Putamen (tissue), 1 donor: ENCODE measurements around the gene CACNG5.
"Not testable (repeated sequence)": the region's sequence is repeated elsewhere in the genome, so short reads cannot be mapped to it uniquely, and the experiment has no call there.

Experiments used
- DNase-seq: peaks from one replicate; pipeline ENCODE4 v3.0.0-alpha.2; 2016; ENCODE audit warnings: low spot score

The CACNG5 gene

DNA sequence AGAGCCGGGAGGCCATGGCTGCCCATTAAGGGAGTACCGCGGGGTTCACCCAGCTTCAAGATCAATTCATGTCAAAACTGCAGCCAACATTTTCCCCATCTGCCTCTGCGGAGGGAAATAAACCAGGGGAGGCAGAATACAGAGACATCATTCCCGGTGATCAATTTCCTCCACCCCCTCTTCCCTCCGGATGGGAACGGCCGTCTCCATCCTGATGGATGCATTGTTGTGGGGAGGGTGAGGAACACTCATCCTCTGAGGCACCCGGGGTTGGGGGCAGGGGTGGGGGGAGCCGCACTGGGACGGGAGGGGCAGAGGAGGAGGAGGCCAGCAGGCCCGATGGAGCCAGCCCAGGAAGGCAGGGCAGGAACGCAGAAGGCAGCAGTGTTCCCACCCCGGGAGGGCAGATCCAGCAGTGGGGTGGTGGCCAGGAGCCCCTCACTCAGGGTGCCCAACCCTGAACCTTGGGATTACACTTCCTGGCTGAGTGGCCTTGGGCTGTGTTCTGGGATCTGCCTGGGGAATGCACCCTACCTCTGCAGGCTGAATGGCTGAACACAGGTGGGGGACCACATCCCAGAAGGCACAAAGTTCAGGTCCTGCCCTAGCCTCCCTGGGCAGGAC is 14.2 kb downstream of the CACNG5 start:
- DNase-seq: no peak

DNA sequence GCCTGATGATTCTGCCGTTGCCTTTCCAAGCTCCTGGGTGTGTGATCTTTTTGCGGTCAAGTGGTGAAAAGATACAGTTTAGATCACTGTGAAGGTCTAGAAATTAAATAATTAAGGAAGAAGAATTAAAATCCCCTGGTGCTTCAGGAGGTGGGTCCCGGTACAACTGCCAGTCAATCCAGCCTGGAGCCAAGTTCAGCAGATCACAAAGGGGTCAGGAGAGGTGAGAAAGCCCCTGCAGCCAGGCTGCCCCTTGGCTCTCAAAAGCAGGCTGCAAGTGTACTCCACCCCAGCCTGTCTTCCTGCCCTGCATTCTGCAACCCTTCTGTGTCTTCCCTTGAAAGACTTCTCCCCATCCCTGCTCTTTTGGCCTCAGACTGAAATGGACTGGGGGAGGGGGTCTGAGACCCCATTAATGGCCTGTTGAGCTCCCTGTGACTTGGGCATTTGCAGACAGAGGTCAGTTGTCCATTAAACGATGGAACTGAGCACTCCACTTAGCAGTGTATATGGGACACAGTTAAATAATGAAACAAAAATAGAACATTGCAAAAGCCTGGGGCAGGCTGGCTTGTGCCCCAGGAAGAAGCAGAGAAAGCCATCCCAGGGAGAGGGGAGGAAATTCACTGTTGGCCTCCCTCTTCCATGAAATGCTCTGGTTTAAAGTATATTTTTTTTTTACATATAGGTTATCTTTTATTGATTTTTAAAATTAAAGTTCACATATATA is 15.1 kb downstream of the CACNG5 start:
- DNase-seq: no peak

DNA sequence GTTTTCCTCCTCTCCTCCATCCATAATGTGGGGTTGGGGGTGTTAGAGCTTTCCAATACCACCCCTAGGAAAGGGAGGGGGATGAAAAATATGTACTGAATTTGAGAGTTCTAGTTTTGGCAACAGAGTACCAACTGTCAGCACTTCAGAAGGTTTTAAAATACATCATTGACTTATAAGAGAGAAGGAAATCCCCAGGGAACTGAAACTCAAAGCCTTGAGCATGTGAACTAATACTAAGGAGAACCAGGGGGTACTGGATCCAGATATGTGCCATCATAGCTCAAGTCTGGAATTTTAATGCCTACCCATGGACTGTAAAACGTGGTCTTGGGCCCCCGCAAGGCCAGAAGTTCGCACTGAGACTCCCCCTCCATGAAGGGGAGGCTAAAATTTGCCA is 15.8 kb downstream of the CACNG5 start:
- no peak for DNase-seq

GRCh38 chr17:66855204-66855603 is 20.3 kb downstream of the CACNG5 start:
- DNase-seq: no peak

DNA sequence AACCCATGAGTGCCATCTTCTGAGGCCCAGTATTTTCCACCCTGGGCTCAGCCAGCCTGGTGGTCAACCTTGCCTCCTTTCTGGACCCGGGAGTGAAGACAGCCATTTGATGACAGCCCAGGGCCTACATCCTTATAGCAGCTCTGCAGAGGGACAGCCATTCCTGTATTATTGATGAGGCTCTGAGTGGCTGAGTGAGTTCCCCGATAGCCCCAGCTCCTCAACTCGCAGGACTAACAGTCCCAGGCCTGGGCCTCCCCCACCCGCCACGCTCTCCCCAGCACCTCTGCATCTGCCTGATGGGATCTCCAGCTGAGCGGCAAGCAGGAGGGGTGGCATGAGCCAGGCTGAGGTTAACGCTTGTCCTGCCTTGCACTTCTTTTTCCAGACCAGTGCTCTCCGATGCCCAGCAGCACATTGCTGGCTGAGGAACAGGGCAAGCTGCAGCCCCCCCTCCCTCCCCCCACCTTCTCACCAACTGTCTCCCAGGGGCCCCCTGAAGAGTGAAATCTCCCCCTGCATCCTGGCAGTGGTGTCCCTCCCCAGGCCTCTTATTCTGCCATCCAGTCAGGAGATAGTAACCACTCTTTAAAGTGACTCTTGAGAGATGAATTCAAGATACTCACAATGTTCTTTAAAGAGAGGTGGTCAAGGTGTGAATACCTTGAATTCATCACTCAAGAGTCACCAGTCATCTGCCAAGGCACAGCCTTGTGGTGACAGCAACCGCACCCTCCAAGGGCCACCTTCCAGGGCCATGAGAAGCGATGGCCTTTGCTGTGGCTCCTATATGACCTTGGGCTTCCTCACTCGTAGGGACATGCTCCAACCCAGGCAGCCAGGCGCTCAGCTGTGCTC is 23.5 kb downstream of the CACNG5 start:
- no peak for DNase-seq

GRCh38 chr17:66859353-66859752 is 24.4 kb downstream of the CACNG5 start:
- no peak for DNase-seq

GRCh38 chr17:66860204-66860603 is 25.3 kb downstream of the CACNG5 start:
- no peak for DNase-seq

DNA sequence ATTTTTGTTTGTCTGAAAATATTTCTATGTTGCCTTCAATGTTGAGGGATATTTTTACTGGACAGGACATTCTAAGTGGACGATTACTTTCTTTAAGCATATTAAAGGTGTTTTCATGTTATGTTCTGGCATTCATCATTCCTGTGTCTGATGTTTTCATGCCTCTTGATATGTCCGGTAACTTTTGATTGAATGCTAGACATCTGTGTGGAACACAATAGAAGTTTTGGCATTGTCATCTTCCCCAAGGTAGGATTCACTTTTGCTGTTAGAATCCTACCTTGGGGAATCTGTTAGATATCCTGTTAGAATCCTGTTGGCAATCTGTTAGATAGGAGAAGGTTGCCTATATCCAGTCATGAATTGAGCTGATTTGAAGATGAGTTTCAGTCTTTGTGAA is 28.9 kb downstream of the CACNG5 start:
- no peak for DNase-seq

DNA sequence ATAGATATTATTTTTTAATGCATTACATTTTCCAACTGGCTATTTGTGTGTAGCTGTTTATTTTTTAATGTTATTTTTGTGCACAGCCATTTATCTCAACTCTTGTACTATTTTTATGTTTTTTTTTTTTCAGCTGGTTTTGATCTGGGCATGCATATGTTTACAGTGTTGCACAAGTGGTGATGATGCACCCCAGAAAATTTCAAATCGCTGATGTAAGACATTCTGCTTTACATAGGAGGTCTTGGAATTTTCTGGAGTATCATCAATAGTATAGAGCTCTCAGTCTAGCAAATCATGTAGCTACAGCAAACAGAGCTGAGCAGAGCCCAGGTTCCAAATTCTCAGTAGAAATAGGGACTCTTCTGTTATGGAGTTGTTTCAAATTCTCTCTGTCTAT is 30.2 kb downstream of the CACNG5 start:
- DNase-seq: no peak

DNA sequence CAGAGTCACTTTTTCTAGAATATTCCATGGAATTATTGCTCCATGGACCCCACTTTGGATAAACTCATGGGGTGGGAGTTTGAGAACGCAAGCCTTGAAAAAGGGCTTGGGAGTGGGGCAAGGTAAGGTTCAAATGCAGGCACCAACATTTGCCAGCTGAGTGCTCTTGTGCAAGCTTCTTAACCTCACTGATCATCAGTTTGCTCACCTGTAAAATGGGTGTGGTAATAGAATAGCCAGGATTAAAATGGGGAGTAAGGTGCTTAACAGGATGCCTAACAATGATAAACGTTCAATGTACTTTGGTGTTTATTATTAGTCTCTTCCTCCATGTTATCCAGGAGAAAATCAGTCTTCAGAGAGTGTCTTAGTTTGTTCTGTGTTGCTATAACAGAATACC is 39.0 kb downstream of the CACNG5 start:
- DNase-seq: no peak

GRCh38 chr17:66884931-66885330 is 50.0 kb downstream of the CACNG5 start:
- DNase-seq: no peak

GRCh38 chr17:66885417-66885816 is 50.5 kb downstream of the CACNG5 start:
- DNase-seq: no peak

GRCh38 chr17:66889480-66890230 is 54.7 kb downstream of the CACNG5 start:
- DNase-seq: no peak

- no peak for DNase-seq
These were observed 57.3 kb downstream of the CACNG5 start for GRCh38 chr17:66892246-66892645.

DNA sequence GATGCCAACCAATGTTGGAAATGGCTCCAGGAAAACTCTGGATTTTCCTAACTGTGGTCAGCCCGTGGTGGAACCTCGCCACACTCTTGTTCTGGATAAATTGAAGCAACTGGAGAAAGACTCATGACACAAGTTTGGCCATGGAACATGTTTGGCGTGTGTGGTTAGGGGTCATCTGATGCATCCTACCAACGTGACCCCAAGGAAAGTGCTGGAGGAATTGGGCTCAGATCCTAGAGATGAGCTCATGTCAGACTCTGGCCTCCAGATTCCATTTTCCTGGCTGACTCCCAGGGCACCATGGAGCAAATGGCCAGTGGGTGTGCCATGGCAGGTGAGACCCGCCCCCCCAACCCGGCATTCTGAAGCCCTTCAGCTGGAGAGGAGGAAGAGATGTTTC is 58.5 kb downstream of the CACNG5 start:
- no peak for DNase-seq

DNA sequence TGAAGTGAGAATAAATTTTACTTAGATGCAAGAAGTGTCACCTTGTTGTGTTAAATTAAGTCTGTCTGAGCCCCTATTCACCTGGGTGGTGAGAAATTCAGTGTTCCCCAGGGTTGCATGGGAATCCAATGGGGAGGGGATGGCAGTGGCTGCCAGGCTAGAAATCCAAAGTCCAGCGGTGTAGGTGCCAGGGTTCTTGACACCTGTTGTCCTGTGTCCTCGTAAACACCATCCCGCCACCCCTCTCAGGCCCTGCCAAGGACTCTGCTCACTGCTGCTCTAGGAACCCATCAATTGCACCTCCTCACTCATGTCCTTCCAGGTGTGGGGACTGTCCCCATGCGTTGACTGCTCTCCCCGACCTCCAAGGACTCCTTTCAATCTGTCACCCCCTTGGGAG is 58.9 kb downstream of the CACNG5 start:
- no peak for DNase-seq

GRCh38 chr17:66897141-66897540 is 62.2 kb downstream of the CACNG5 start:
- DNase-seq: peak; percentile 47

DNA sequence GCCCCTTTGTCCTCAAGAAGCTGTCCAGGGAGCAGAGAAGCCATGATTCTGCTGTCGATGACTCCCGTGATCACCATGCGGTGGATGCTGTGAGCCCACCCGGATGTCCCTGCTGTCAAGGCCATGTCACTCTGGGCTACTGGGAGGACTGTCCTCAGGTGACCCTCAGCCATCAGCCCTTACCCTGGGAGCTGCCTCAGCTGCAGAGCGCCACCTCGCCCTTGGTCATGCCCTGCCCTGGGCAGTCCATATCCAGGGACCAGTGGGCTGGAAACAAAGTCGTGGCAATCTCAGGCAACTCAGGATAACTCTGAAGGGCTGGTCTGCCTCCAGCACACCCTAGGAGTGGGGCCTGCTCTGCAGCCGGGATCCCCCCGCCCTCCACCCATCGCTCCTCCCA is 63.6 kb downstream of the CACNG5 start:
- no peak for DNase-seq

DNA sequence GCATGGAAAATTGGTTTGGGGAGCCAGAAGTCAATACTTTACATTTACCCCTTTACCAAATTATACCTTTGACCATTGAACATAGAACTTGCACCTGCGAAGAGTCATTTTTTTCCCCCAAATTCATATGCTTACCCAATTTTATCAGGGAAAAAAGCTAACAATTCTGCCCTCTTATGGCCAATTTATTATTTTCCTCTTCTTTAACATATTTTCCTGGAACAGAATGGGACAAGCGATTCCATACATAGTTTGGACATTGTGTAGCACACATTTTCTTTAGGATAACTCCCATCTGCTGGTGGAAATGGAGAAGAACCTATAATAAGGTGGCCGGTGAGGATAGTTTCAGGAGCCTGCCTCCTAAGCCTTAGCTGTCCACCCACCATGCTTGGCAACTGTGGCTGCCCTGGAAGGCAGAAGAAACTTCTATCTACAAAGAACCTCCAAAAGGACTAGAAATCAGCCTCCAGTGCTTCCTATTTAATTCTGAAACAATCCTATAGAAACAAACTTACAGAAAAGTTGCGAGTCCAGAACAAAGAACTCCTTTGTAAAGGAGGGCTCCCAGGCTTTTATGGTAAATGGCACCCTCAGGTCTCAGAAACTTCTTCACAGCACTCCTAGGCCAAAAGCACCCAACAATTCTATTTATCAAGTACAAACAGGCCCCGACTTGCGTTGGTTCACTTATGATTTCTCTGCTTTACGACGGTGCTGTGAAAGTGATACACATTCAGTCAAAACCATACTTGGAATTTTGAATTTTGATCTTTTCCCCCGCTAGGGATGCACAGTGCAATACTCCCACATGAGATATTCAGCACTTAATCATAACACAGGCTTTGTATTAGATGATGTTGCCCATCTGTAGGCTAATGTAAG is 65.5 kb downstream of the CACNG5 start:
- no peak for DNase-seq

GRCh38 chr17:66903296-66903695 is 68.4 kb downstream of the CACNG5 start:
- not testable (repeated sequence) for DNase-seq

GRCh38 chr17:66903781-66904180 is 68.9 kb downstream of the CACNG5 start:
- DNase-seq: no peak
